GM12878 (cell line): Measurements from ENCODE around the gene MDGA2. TPM values are rescaled to one million over a fixed set of nuclear protein-coding genes. Genes with fewer than 3 reads are reported as not detected.

Experiments used
- CEBPB ChIP-seq, 2 experiments: fragments of 150-350 bp in 1 of 2; IDR thresholded peaks; 2 replicates each; pipeline ENCODE4 v1.6.1; 2012 to 2014; ENCODE audit warnings: low read depth in 2 of 2, low read length in 2 of 2, borderline replicate concordance in 1 of 2, inconsistent platforms in 1 of 2
- ETV6 ChIP-seq, 2 experiments: fragments of 450-650 bp in 1 of 2; IDR thresholded peaks in 1 of 2; conservative IDR thresholded peaks in 1 of 2; 2 replicates each; pipeline ENCODE4 v1.6.1; 2014; ENCODE audit warnings: antibody characterized with exemption in 1 of 2, borderline replicate concordance in 1 of 2, low read depth in 1 of 2, mild to moderate bottlenecking in 1 of 2, moderate library complexity in 1 of 2
- HSF1 ChIP-seq: fragments of 150-350 bp; IDR thresholded peaks from 2 replicates; pipeline ENCODE4 v1.6.1; 2014; ENCODE audit warnings: mild to moderate bottlenecking, low read depth, low read length
- POLR2AphosphoS5 ChIP-seq: IDR thresholded peaks from 2 replicates; pipeline ENCODE4 v1.6.1; 2011; ENCODE audit warnings: mild to moderate bottlenecking, low read length, inconsistent platforms
- USF1 ChIP-seq: IDR thresholded peaks from 2 replicates; pipeline ENCODE4 v1.6.1; 2011; ENCODE audit warnings: borderline replicate concordance, low read depth, mild to moderate bottlenecking, moderate library complexity, mixed read lengths, low read length; ENCODE audit not compliant: insufficient read depth; ENCODE audit errors: extremely low read length
- polyA plus RNA-seq, 11 experiments: library from polyadenylated mRNA; depleted of rRNA in 4 of 11; unstranded in 6 of 11; stranded (reverse) in 5 of 11; fragments of >200 nt; fragmentation: Nextera tagmentation in 4 of 11; fragmentation: Illumina TruSeq in 1 of 11; extraction: Ambion mirVana in 4 of 11; extraction: Trizol in 1 of 11; gene quantifications; 1 replicate in 1 of 11; 2 replicates in 10 of 11; pipeline versions ENCODE4 v1.2.1 to v1.2.3, GENCODE V29; 2011 to 2016; ENCODE audit warnings: inconsistent platforms in 2 of 11, missing spikeins in 2 of 11, low read depth in 1 of 11
- total RNA-seq, 4 experiments: library from RNA; depleted of rRNA in 3 of 4; stranded (reverse); fragments of >200 nt in 3 of 4; fragmentation: Illumina TruSeq in 1 of 4; extraction: Trizol in 1 of 4; gene quantifications; 2 replicates each; pipeline versions ENCODE4 v1.2.1 to v1.2.3, GENCODE V29; 2013 to 2021
- TF ChIP-seq, protein P1 (sequence below): IDR thresholded peaks from 2 replicates; pipeline ENCODE4 v1.6.1; 2012; ENCODE audit warnings: improper control_type of control experiment, low read depth, low read length; ENCODE audit not compliant: insufficient replicate concordance

The MDGA2 gene
- total and polyA plus RNA-seq, 10 of the 15 experiments (the other 5 are each of a cell fraction or from before 2014, with no cell fraction given) = not detected

DNA sequence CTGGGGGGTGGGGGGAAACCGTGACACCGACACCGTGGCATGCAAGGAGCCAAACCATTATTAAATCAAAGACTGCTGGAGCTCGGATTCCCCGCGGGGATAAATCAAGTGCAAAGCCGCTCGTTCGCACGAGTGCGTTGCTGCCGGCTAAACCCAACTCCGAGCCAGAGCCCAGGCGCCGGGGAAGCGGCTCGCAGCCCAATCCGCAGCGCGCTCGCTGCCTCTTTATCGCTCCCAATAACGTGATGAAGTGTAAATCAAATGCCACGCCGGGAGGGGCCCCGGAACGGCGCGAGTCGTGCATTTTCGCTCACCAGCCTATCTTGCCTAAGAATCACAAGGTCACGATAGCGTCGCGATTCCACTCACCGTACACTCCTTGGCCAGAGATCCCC is 1.3 kb downstream of the MDGA2 start (continued):
- TF ChIP-seq USF1 (no peak), POLR2AphosphoS5 (no peak), HSF1 (no peak), CEBPB (IDR thresholded peaks at IDR 0.05; ENCODE audit: borderline replicate concordance in 1 of 2, low read depth in 2 of 2, low read length in 2 of 2) (no peak), ETV6 (conservative IDR thresholded peaks at IDR 0.05 in 1 of 2, IDR thresholded peaks at IDR 0.05 in 1 of 2; ENCODE audit: borderline replicate concordance in 1 of 2, low read depth in 1 of 2) (no peak)
- TF ChIP-seq, protein P1, sequence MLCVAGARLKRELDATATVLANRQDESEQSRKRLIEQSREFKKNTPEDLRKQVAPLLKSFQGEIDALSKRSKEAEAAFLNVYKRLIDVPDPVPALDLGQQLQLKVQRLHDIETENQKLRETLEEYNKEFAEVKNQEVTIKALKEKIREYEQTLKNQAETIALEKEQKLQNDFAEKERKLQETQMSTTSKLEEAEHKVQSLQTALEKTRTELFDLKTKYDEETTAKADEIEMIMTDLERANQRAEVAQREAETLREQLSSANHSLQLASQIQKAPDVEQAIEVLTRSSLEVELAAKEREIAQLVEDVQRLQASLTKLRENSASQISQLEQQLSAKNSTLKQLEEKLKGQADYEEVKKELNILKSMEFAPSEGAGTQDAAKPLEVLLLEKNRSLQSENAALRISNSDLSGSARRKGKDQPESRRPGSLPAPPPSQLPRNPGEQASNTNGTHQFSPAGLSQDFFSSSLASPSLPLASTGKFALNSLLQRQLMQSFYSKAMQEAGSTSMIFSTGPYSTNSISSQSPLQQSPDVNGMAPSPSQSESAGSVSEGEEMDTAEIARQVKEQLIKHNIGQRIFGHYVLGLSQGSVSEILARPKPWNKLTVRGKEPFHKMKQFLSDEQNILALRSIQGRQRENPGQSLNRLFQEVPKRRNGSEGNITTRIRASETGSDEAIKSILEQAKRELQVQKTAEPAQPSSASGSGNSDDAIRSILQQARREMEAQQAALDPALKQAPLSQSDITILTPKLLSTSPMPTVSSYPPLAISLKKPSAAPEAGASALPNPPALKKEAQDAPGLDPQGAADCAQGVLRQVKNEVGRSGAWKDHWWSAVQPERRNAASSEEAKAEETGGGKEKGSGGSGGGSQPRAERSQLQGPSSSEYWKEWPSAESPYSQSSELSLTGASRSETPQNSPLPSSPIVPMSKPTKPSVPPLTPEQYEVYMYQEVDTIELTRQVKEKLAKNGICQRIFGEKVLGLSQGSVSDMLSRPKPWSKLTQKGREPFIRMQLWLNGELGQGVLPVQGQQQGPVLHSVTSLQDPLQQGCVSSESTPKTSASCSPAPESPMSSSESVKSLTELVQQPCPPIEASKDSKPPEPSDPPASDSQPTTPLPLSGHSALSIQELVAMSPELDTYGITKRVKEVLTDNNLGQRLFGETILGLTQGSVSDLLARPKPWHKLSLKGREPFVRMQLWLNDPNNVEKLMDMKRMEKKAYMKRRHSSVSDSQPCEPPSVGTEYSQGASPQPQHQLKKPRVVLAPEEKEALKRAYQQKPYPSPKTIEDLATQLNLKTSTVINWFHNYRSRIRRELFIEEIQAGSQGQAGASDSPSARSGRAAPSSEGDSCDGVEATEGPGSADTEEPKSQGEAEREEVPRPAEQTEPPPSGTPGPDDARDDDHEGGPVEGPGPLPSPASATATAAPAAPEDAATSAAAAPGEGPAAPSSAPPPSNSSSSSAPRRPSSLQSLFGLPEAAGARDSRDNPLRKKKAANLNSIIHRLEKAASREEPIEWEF = no peak
